Memory B cell (primary cell): ENCODE results near the gene ADAMTS14.
"Not testable (repeated sequence)": the region's sequence is repeated elsewhere in the genome, so short reads cannot be mapped to it uniquely, and the experiment has no call there.

Source experiments
- ATAC-seq: fragments of 150-1000 bp; cut with Tn5 transposase; 2 replicates; pipeline ENCODE4 v1.10.0; 2021; ENCODE audit warnings: low read depth, mild to moderate bottlenecking, moderate library complexity
- DNase-seq, 2 donors: peaks; one replicate each; pipeline ENCODE4 v3.0.0; 2022; ENCODE audit warnings: low spot score in 2 of 2
- H3K27ac Mint-ChIP-seq: one replicate; pipeline ENCODE4 v1.8.0; 2022; ENCODE audit warnings: mild to moderate bottlenecking, moderate library complexity, mixed read lengths
- H3K27me3 Mint-ChIP-seq: one replicate; pipeline ENCODE4 v1.8.0; 2022; ENCODE audit warnings: mixed read lengths
- H3K36me3 Mint-ChIP-seq: one replicate; pipeline ENCODE4 v1.8.0; 2022; ENCODE audit warnings: mild to moderate bottlenecking, mixed read lengths
- H3K4me1 Mint-ChIP-seq: one replicate; pipeline ENCODE4 v1.8.0; 2022; ENCODE audit warnings: mixed read lengths
- H3K4me3 Mint-ChIP-seq: one replicate; pipeline ENCODE4 v1.8.0; 2022; ENCODE audit warnings: mild to moderate bottlenecking, moderate library complexity, mixed read lengths
- H3K9me3 Mint-ChIP-seq: one replicate; pipeline ENCODE4 v1.8.0; 2022; ENCODE audit warnings: mixed read lengths

ADAMTS14 gene

DNA sequence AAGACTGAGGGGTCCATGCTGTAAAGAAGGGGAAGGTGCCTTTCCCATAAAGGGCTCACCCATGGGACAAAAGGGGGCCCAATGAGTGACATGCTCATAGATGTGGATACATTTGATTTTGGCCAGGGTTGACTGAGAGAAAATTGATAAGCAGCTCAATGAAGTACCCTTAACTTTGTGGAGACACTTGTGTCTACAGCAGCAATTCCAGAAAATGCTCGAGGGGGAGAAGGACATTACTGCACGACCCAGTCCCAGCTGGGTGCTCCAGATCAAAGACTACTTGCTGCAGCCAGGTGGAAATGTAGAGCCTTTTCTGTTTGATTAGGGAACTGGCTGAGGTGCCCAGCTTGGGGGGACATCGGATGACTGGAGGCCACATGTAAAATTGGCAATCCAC, 22.2 kb upstream of the ADAMTS14 start:
- no peak for DNase-seq
- no peaks in the 10 kb centered on the region for H3K4me1 Mint-ChIP-seq
- no peak for ATAC-seq
- H3K9me3 Mint-ChIP-seq, result peaks cover 22% of the 10 kb centered on the region
- H3K36me3 Mint-ChIP-seq, result peaks cover 2% of the 10 kb centered on the region
- H3K27ac Mint-ChIP-seq, result no peak overlapping the region
- peaks cover 13% of the 10 kb centered on the region for H3K27me3 Mint-ChIP-seq
- H3K4me3 Mint-ChIP-seq, result no peak overlapping the region

DNA sequence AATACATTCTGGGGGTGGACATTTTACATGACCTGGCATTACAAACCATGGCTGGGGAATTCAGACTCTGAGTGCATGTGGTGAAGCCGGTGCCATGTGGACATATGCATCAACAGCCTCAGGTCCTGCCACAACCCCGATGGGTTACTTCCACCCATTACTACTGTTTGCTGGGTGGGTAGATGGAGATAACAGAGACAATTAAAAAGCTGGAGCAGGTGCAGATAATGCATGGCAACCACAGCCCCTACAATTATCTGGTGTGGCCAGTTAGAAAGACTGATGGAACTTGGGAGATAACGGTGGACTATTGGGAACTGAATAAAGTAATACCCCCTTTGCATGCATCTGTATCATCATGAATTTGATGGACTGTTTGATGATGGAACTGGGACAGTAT, 21.6 kb upstream of the ADAMTS14 start:
- peaks cover 2% of the 10 kb centered on the region for H3K36me3 Mint-ChIP-seq
- ATAC-seq (no peak), DNase-seq (no peak)
- H3K9me3 Mint-ChIP-seq, result peaks cover 22% of the 10 kb centered on the region
- no peak overlapping the region for H3K27ac Mint-ChIP-seq
- H3K4me1 Mint-ChIP-seq, result no peaks in the 10 kb centered on the region
- no peak overlapping the region for H3K4me3 Mint-ChIP-seq
- peaks cover 13% of the 10 kb centered on the region for H3K27me3 Mint-ChIP-seq

DNA sequence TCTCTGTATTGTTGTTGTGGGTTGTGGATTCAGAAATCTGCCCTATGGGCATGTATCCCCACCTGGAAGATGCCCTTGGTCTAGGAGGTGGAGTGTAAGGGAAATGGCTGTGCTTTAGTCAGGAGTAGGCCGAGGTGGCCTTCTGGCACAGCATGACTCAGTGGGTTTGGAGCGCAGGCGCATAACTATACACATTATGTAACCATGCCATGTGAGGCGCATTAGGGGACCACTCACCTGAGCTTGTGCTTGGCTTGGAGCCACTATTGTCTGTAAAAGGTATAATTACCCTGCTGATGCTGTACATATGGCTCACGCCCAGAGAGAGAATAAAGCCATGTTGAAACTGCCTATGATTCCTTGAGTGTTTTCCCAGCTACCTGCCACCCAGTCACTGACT, 20.6 kb upstream of the ADAMTS14 start:
- H3K4me1 Mint-ChIP-seq, result no peaks in the 10 kb centered on the region
- no peak for DNase-seq
- H3K4me3 Mint-ChIP-seq, result no peak overlapping the region
- H3K27ac Mint-ChIP-seq, result no peak overlapping the region
- peaks cover 22% of the 10 kb centered on the region for H3K9me3 Mint-ChIP-seq
- peaks cover 15% of the 10 kb centered on the region for H3K27me3 Mint-ChIP-seq
- H3K36me3 Mint-ChIP-seq, result peaks cover 2% of the 10 kb centered on the region
- no peak for ATAC-seq

DNA sequence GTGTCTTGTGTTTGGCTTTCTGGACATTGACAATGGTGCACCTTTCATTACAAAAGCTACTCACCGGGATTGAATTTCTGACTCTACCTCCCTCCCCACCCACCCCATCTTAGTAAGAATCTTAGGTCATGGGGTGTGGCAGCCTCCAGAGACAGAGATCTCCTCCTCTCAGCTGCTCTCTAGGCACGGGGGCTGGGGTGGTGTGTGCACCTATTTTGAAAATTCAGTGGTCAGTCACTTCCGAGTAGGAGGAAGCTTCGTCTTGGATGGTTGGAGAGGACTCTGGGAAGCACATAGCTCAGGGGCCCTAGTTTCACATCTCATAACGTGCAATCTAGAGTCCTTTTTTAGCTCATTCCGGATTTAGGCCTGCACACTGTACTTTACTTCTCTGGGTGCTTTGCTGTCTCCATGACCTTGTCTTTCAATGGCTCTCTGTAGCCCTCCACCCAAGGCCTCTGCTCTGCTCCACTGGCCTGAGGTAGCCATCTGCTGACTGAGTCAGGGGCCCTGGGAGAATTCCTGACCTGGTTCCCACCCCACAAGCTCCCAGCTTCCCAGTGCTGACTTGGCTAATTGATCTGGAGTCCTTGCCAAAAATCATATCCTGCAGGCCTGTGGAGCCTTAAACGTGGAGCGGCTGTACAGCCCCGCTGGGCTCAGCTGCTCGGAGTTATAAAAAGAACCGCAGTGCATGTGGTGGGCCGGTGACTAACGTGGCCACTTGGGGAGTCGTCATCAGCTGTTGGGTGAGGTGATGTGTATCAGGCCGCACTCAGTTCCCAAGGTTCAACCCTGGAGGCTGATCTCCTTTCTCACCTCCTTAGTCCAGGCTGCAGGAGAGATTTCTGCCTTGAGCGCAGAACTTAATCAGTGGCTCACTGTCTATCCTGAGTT, 19.3 kb upstream of the ADAMTS14 start:
- H3K27me3 Mint-ChIP-seq, result peaks cover 11% of the 10 kb centered on the region
- ATAC-seq (no peak), DNase-seq (no peak)
- no peaks in the 10 kb centered on the region for H3K4me1 Mint-ChIP-seq
- no peak overlapping the region for H3K27ac Mint-ChIP-seq
- H3K36me3 Mint-ChIP-seq, result peaks cover 2% of the 10 kb centered on the region
- no peak overlapping the region for H3K4me3 Mint-ChIP-seq
- peaks cover 16% of the 10 kb centered on the region for H3K9me3 Mint-ChIP-seq

DNA sequence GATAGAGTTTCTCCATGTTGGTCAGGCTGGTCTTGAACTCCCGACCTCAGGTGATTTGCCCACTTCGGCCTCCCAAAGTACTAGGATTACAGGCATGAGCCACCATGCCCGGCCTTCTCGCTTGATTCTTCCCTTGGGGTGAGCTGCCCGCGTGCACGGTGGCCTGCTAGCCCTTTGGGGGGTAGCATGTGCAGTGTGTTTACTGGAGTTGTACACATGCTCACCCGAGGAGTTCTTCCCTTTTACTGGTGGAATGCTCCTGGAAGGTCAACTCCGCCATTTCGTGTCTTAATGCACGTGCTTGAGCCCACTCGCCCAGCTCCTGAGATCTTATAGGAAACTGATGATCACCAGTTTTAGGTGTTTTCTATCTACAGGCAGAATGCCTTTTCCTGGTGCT, 17.0 kb upstream of the ADAMTS14 start:
- Mint-ChIP-seq H3K27me3 (peaks cover 10% of the 10 kb centered on the region), H3K4me1 (no peaks in the 10 kb centered on the region), H3K27ac (no peak overlapping the region), H3K9me3 (peaks cover 12% of the 10 kb centered on the region), H3K36me3 (no peaks in the 10 kb centered on the region), H3K4me3 (no peak overlapping the region)
- no peak for ATAC-seq
- DNase-seq, result no peak

DNA sequence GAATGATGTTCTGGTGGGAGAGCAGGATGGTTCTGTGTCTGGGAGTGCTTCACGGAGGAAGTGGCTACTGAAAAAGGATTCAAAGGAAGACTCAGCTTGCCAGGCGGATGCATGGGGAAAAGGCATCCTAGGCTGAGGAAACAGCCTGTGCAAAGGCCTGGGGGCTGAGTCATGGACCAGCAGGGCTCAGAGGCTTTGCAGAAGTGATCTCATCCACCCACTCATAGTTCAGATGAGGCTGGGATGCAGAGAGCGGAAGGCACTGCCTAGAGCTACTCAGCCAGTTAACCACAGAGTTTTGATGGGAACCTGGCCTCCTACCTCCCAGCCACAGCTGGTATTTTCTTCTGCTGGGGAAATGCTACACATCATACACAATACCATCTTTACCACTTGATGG, 15.8 kb upstream of the ADAMTS14 start:
- ATAC-seq, result no peak
- H3K4me3 Mint-ChIP-seq, result no peak overlapping the region

DNA sequence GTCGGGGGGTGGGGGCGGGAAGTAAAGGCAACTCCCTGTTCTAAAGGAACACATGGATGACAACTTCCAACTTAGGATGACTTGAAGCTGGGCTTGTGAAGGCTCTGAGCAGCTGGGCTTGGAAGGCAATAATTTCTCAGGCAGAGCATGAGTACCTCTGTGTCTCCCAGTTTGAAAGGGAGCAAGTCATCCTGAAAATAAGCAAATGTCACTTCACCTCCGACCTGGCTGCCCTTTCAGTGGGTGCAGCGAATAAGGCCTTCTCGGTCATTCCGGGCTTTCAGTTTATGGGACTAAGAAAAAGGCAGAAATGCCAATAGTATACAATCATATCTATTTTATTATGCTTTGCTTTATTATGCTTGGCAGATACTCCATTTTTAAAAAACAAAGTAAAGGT, 15.3 kb upstream of the ADAMTS14 start:
- Mint-ChIP-seq H3K4me3 (no peak overlapping the region), H3K4me1 (no peaks in the 10 kb centered on the region), H3K27ac (no peak overlapping the region), H3K36me3 (no peaks in the 10 kb centered on the region), H3K9me3 (peaks cover 6% of the 10 kb centered on the region), H3K27me3 (peaks cover 19% of the 10 kb centered on the region)
- no peak for DNase-seq
- ATAC-seq, result no peak

More for the DNA sequence above, 15.8 kb upstream of the ADAMTS14 start:
- no peak overlapping the region for H3K27ac Mint-ChIP-seq
- peaks cover 15% of the 10 kb centered on the region for H3K27me3 Mint-ChIP-seq
- no peaks in the 10 kb centered on the region for H3K36me3 Mint-ChIP-seq
- no peak for DNase-seq
- H3K9me3 Mint-ChIP-seq, result peaks cover 9% of the 10 kb centered on the region
- no peaks in the 10 kb centered on the region for H3K4me1 Mint-ChIP-seq

DNA sequence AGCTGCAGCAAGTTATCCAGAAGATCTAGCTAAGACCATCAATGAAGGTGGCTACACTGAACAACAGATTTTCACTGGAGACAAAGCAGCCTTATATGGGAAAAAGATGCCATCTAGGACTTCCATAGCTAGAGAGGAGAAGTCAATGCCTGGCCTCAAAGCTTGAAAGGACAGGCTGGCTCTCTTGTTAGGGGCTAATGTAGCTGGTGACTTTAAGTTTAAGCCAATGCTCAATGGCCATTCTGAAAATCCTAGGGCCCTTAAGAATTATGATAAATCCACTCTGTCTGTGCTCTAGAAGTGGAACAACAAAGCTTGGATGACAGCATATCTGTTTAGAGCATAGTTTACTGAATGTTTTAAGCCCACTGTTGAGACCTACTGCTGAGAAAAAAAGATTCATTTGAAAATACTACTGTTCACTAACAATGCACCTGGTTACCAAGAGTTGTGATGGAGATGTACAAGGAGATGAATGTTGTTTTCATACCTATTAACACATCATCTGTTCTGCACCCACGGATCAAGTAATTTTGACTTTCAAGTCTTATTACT, 13.6 kb upstream of the ADAMTS14 start:
- ATAC-seq (no peak), DNase-seq (no peak)
- H3K36me3 Mint-ChIP-seq, result no peaks in the 10 kb centered on the region
- peaks cover 21% of the 10 kb centered on the region for H3K27me3 Mint-ChIP-seq
- no peaks in the 10 kb centered on the region for H3K4me1 Mint-ChIP-seq
- peaks cover 6% of the 10 kb centered on the region for H3K9me3 Mint-ChIP-seq
- no peak overlapping the region for H3K27ac Mint-ChIP-seq
- no peak overlapping the region for H3K4me3 Mint-ChIP-seq

DNA sequence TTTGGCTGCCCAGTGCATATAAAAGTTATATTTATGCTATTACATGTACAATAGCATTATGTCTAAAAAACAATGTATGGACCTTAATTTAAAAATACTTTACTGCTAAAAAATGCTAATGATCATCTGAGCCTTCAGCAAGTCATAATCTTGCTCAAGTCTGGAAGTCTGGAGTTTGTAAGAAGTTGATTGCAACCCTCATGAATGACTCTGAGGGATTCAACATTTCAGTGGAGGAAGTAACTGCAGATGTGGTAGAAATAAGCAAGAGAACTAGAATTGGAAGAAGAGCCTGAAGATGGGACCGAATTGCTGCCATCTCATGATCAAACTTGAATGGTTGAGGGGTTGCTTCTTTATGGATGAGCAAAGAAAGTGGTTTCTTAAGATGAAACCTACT, 13.0 kb upstream of the ADAMTS14 start:
- peaks cover 4% of the 10 kb centered on the region for H3K4me1 Mint-ChIP-seq
- peaks cover 20% of the 10 kb centered on the region for H3K27me3 Mint-ChIP-seq
- H3K4me3 Mint-ChIP-seq, result no peak overlapping the region
- DNase-seq, result no peak
- no peak for ATAC-seq
- H3K36me3 Mint-ChIP-seq, result no peaks in the 10 kb centered on the region
- H3K27ac Mint-ChIP-seq, result no peak overlapping the region
- H3K9me3 Mint-ChIP-seq, result peaks cover 6% of the 10 kb centered on the region

DNA sequence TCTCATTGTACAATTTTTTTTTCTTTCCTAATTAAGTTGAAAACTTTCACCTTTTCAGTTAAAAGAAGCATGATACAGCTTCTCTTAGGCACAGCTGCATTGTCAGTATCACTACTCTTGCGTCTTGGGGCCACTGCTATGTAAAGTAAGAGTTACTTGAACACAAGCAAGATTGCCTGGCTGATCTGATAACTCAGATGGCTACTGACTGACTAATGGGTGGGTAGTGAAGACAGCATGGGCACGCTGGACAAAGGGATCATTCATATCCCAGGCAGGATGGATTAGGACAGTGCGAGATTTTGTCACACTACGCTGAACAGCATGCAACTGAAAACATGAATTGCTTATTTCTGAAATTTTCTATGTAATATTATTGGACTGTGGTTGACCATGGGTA, 11.6 kb upstream of the ADAMTS14 start:
- Mint-ChIP-seq H3K36me3 (no peaks in the 10 kb centered on the region), H3K27ac (no peak overlapping the region), H3K9me3 (peaks cover 6% of the 10 kb centered on the region), H3K27me3 (peaks cover 19% of the 10 kb centered on the region), H3K4me3 (no peak overlapping the region), H3K4me1 (peaks cover 13% of the 10 kb centered on the region)
- DNase-seq (no peak), ATAC-seq (no peak)

DNA sequence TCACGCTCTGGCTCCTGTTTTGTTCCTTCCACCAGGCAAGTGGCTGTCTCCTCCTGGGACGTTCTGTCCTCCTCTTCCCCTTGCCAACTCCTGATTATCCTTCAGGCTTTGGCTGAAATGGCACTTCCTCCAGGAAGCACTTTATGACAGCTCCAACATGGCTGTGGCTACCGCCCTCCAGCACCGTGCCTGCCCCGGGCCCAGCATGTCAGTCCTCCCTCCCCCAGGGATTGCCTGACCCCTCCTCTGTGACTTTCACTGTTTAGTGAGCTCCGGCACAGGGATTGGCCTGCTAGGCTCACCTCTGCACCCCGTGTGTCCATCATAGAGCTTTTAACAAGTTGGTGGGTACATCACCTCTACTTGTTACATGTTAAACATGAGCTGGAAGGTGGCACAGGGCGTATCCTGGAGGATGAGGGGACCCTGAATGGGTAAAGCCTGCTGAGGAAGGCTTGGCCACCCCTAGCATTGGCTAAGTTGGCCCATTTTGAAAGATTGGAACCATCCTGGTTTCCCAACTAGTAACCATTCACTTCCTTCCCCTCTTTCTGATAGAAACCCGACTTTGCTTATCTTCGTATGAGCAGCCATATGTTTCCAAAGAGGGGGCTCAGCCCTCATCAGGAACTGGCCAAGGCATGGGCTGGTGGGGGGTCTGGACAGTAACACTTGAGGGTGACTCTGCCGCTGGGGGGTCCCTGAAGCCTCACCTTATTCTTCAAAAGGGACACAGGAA, 10.5 kb upstream of the ADAMTS14 start:
- ATAC-seq, result no peak
- Mint-ChIP-seq H3K4me3 (no peak overlapping the region), H3K27ac (no peak overlapping the region), H3K4me1 (peaks cover 15% of the 10 kb centered on the region), H3K27me3 (peaks cover 16% of the 10 kb centered on the region), H3K9me3 (peaks cover 6% of the 10 kb centered on the region), H3K36me3 (no peaks in the 10 kb centered on the region)
- no peak for DNase-seq

DNA sequence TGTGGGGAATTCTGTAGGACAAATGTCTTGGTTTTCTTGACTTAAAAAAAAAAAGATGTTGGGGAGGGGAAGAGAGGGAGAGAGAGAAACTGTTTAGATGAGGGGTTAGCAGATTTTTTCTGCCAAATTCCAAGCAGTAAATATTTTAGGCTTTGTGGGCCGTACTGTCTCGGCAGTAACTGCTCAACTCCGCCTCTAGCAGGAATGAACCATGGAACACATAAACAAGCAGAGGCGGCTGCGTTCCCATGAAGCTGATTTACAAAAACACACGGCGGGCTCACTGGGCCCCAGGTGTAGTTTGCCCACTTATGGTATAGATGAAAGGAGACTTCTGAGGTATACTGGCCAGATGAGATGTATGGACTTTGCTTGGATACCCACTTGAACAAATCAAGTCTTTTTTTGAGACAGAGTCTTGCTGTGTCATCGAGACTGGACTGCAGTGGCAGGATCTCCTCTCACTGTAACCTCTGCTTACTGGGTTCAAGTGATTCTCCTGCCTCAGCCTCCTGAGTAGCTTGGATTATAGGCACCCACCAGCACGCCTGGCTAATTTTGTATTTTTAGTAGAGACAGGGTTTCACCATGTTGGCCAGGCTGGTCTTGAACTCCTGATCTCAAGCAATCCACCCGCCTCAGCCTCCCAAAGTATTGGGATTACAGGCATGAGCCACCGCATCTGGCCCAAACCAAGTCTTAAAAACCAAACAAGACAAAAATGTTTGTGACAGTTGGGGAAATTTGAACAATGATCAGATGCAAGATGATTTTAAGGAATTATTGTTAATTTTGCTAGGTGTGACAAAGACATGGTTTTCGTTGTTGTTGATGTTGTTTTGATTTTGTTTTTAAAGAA, 9.7 kb upstream of the ADAMTS14 start:
- H3K36me3 Mint-ChIP-seq, result no peaks in the 10 kb centered on the region
- no peak overlapping the region for H3K27ac Mint-ChIP-seq
- peaks cover 16% of the 10 kb centered on the region for H3K27me3 Mint-ChIP-seq
- H3K4me3 Mint-ChIP-seq, result no peak overlapping the region
- ATAC-seq (no peak), DNase-seq (no peak)
- H3K4me1 Mint-ChIP-seq, result peaks cover 15% of the 10 kb centered on the region
- H3K9me3 Mint-ChIP-seq, result peaks cover 6% of the 10 kb centered on the region

DNA sequence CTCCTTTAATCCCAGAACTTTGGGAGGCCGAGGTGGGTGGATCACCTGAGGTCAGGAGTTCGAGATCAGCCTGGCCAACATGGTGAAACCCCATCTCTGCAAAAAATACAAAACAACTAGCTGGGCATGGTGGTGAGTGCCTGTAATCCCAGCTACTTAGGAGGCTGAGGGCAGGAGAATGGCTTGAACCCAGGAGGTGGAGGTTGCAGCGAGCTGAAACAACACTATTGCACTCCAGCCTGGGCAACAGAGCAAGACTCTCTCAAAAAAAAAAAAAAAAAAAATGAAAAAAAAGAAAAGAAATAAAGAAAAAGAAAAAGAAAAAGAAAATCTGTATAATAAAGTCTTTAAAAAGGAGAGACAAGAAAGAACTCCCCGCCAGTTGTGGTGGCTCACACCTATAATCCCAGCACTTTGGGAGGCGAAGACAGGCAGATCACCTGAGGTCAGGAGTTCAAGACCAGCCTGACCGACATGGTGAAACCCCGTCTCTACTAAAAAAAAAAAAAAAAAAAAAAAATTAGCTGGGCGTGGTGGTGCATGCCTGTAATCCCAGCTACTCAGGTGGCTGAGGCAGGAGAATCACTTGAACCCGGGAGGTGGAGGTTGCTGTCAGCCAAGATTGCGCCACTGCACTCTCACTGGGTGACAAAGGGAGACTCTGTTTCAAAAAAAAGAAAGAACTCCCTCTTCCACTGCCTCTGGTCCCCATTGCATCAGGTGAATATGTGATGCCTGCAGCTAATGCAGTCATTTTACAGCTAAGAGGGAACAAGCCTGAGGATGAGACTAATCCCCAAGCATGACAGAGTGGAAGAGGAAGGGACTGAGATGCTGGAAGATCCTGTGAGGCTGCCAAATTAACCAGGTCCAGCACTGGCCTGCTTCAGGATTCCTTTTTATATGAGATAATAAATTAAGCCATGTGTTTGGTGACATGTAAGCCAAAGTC, 8.6 kb upstream of the ADAMTS14 start:
- not testable (repeated sequence) for H3K27ac Mint-ChIP-seq, H3K36me3 Mint-ChIP-seq, H3K4me3 Mint-ChIP-seq, H3K9me3 Mint-ChIP-seq, ATAC-seq, DNase-seq
- peaks cover 15% of the 10 kb centered on the region for H3K4me1 Mint-ChIP-seq
- peaks cover 14% of the 10 kb centered on the region for H3K27me3 Mint-ChIP-seq
